Tibial nerve (tissue), 3 donors: Measurements from ENCODE around the gene NPLOC4.

Experiments used
- POLR2A ChIP-seq, 2 donors: fragments of 450-650 bp; IDR thresholded peaks; one replicate each; pipeline ENCODE4 v1.6.1; 2017; ENCODE audit warnings: antibody characterized with exemption in 2 of 2, mild to moderate bottlenecking in 2 of 2, moderate library complexity in 2 of 2
- TF ChIP-seq, protein P1 (sequence below), 5 experiments: fragments of 200-600 bp in 3 of 5; fragments of 450-650 bp in 2 of 5; sonication (generic) in 3 of 5; IDR thresholded peaks; one replicate each; pipeline ENCODE4 v1.5.1; 2016 to 2019; ENCODE audit warnings: antibody characterized with exemption in 5 of 5, mild to moderate bottlenecking in 3 of 5, moderate library complexity in 2 of 5

DNA sequence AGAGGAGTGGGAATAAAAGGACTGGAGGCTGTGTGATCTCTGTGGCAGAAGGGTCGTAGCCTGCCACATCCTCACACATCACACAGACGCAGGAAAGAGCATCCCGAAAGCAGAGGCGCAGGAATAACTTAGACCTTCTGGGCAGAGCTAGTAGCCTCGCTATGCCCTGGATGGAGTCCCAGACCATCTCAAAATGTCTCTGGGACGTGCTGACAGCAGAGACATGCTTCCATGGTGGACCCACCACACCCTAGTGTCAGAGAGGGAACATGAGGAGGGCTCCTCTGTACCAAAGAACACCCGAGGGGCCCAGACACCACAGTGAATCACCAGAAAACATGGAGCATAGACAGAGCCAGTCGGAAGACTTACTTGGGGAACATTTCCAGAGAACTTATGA, 55.2 kb downstream of the NPLOC4 start:
- TF ChIP-seq, protein P1, sequence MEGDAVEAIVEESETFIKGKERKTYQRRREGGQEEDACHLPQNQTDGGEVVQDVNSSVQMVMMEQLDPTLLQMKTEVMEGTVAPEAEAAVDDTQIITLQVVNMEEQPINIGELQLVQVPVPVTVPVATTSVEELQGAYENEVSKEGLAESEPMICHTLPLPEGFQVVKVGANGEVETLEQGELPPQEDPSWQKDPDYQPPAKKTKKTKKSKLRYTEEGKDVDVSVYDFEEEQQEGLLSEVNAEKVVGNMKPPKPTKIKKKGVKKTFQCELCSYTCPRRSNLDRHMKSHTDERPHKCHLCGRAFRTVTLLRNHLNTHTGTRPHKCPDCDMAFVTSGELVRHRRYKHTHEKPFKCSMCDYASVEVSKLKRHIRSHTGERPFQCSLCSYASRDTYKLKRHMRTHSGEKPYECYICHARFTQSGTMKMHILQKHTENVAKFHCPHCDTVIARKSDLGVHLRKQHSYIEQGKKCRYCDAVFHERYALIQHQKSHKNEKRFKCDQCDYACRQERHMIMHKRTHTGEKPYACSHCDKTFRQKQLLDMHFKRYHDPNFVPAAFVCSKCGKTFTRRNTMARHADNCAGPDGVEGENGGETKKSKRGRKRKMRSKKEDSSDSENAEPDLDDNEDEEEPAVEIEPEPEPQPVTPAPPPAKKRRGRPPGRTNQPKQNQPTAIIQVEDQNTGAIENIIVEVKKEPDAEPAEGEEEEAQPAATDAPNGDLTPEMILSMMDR (IDR thresholded peaks at IDR 0.05) = no peak
- no peak for TF ChIP-seq POLR2A (IDR thresholded peaks at IDR 0.05)
